ENCODE measurements around the gene MREG. TPM values are rescaled to one million over a fixed set of nuclear protein-coding genes. Genes with fewer than 3 reads are reported as not detected.

MREG gene
- total RNA-seq, 1 experiment from 2014 or later, result 16.9 TPM

DNA sequence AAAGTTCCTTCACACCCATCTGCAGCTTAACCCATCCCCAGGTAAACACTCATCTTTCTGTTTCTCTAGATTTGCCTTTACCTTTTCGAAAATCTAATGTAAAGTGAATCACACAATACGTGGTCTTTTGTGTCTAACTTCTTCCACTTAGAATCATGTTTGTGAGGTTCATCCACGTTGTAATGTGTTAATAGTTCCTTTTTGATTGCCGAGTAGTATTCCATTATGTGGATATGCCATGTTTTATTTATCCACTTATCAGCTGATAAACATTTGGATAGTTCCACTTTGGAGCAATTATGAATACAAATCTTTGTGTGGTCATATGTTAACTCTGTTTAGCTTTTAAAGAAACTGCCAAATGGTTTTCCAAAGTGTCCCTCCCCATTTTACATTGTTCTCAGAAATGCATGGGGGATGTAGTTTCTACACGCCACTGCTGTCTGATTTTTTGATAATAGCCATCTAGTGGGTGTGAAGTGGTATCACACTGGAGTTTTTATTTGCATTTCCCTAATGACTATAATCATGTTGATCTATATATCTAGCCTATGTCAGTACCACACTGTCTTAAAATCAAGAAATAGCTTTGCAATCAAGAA lies 46.0 kb upstream of the MREG start:
- H3K9ac ChIP-seq (ENCODE audit: low read length), result no peak overlapping the region
- H3K9me3 ChIP-seq (ENCODE audit: control insufficient read depth in 1 of 2, insufficient read depth in 1 of 2, low read depth in 1 of 2, low read length in 2 of 2), result no peaks in the 10 kb centered on the region
- CTCF ChIA-PET, result interaction anchor here (1.7 kb wide), 1 partner anchor 25 kb away, joined by 6 read pairs; no protein-coding TSS in a partner anchor
- TF ChIP-seq, protein P1, sequence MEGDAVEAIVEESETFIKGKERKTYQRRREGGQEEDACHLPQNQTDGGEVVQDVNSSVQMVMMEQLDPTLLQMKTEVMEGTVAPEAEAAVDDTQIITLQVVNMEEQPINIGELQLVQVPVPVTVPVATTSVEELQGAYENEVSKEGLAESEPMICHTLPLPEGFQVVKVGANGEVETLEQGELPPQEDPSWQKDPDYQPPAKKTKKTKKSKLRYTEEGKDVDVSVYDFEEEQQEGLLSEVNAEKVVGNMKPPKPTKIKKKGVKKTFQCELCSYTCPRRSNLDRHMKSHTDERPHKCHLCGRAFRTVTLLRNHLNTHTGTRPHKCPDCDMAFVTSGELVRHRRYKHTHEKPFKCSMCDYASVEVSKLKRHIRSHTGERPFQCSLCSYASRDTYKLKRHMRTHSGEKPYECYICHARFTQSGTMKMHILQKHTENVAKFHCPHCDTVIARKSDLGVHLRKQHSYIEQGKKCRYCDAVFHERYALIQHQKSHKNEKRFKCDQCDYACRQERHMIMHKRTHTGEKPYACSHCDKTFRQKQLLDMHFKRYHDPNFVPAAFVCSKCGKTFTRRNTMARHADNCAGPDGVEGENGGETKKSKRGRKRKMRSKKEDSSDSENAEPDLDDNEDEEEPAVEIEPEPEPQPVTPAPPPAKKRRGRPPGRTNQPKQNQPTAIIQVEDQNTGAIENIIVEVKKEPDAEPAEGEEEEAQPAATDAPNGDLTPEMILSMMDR (IDR thresholded peaks at IDR 0.05 in 2 of 3, conservative IDR thresholded peaks at IDR 0.05 in 1 of 3; ENCODE audit: borderline replicate concordance in 1 of 3, insufficient read depth in 1 of 3, low read depth in 2 of 3, low read length in 2 of 3), result peak; percentile 9 to 48 (median 21); a peak in 3 of 6 replicates
- TF ChIP-seq, protein P2, sequence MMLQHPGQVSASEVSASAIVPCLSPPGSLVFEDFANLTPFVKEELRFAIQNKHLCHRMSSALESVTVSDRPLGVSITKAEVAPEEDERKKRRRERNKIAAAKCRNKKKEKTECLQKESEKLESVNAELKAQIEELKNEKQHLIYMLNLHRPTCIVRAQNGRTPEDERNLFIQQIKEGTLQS (IDR thresholded peaks at IDR 0.05), result no peak
- TF ChIP-seq EGR1 (IDR thresholded peaks at IDR 0.05; ENCODE audit: low read depth) (no peak), ELF1 (IDR thresholded peaks at IDR 0.05; ENCODE audit: borderline replicate concordance, low read depth) (no peak), SIN3A (IDR thresholded peaks at IDR 0.05; ENCODE audit: low read depth) (no peak), POLR2AphosphoS5 (IDR thresholded peaks at IDR 0.05; ENCODE audit: low read depth, low read length) (no peak)
- TF ChIP-seq, protein P3, sequence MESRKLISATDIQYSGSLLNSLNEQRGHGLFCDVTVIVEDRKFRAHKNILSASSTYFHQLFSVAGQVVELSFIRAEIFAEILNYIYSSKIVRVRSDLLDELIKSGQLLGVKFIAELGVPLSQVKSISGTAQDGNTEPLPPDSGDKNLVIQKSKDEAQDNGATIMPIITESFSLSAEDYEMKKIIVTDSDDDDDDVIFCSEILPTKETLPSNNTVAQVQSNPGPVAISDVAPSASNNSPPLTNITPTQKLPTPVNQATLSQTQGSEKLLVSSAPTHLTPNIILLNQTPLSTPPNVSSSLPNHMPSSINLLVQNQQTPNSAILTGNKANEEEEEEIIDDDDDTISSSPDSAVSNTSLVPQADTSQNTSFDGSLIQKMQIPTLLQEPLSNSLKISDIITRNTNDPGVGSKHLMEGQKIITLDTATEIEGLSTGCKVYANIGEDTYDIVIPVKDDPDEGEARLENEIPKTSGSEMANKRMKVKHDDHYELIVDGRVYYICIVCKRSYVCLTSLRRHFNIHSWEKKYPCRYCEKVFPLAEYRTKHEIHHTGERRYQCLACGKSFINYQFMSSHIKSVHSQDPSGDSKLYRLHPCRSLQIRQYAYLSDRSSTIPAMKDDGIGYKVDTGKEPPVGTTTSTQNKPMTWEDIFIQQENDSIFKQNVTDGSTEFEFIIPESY (IDR thresholded peaks at IDR 0.05; ENCODE audit: extremely low read depth, insufficient replicate concordance, low read length), result no peak
- POLR2A ChIA-PET, result no interaction called here
- no peaks in the 10 kb centered on the region for H3K79me2 ChIP-seq (ENCODE audit: insufficient read depth, low read length)
- ATAC-seq (peak; percentile 59), DNase-seq (ENCODE audit: low read depth, low spot score) (no peak)
- H3K27me3 ChIP-seq (ENCODE audit: insufficient read depth, low read length), result no peaks in the 10 kb centered on the region
- H4K20me1 ChIP-seq (ENCODE audit: insufficient read depth), result no peaks in the 10 kb centered on the region
- H3K36me3 ChIP-seq (ENCODE audit: control insufficient read depth in 1 of 2, insufficient read depth in 2 of 2, low read length in 2 of 2), result peaks cover 0 to 3% of the 10 kb centered on the region in 2 experiments; a peak in 1 of 4 replicates
- H3K27ac ChIP-seq (ENCODE audit: low read depth, low read length), result no peak overlapping the region
- intact Hi-C loops (cut with micrococcal nuclease), result no loop called here
- peaks cover 7 to 18% of the 10 kb centered on the region in 2 experiments; a peak in 3 of 4 replicates for H3K4me1 ChIP-seq (ENCODE audit: control insufficient read depth in 1 of 2, insufficient read depth in 2 of 2, low read length in 2 of 2)
- no peak overlapping the region for H3K4me2 ChIP-seq (ENCODE audit: low read length)
- BruUV-seq (replicated peaks), result no TSS peak
- no peak overlapping the region for H3K4me3 ChIP-seq (replicated peaks in 1 of 2; ENCODE audit: low read depth in 1 of 2, low read length in 2 of 2)
- no peaks in the 10 kb centered on the region for H3K9me2 ChIP-seq (ENCODE audit: insufficient read depth)
- RAD21 ChIA-PET (ENCODE audit: low non-redundant PET in 1 of 2, low total read pairs in 2 of 2, uncharacterized antibody in 2 of 2, unreplicated experiment in 2 of 2), result no interaction called here
- H2AFZ ChIP-seq (ENCODE audit: low read depth, low read length, poor library complexity, severe bottlenecking), result no peak overlapping the region

All from HCT116 (cell line).